WTC11 (cell line): Measurements from ENCODE around the gene ACACA. TPM values are rescaled to one million over a fixed set of nuclear protein-coding genes. Genes with fewer than 3 reads are reported as not detected.

Source experiments
- ATAC-seq: fragments of 200-7000 bp; cut with Tn5 transposase; 2 replicates; pipeline ENCODE4 v1.10.0; 2021; ENCODE audit warnings: mild to moderate bottlenecking, moderate library complexity
- CTCF ChIA-PET: fragments of 300-600 bp; sonication (Branson Sonifier 250); formaldehyde crosslinking; loops from one replicate; lab custom pipeline; 2021; ENCODE audit warnings: antibody characterized with exemption; lab: Charles Lee
- POLR2A ChIA-PET: fragments of 350-600 bp; sonication (Branson Sonifier 250); formaldehyde crosslinking; loops from one replicate; lab custom pipeline; 2021; ENCODE audit warnings: antibody characterized with exemption; lab: Charles Lee
- DNase-seq: peaks from one replicate; pipeline ENCODE4 v3.0.0; 2021; ENCODE audit warnings: low spot score
- H3K27ac Mint-ChIP-seq: 2 replicates; pipeline ENCODE4 v1.8.0; 2021; ENCODE audit warnings: mixed read lengths
- H3K27me3 Mint-ChIP-seq: 2 replicates; pipeline ENCODE4 v1.8.0; 2021; ENCODE audit warnings: low read depth, mild to moderate bottlenecking, moderate library complexity, mixed read lengths
- H3K36me3 Mint-ChIP-seq: 2 replicates; pipeline ENCODE4 v1.8.0; 2021; ENCODE audit warnings: mixed read lengths
- H3K4me1 Mint-ChIP-seq: 2 replicates; pipeline ENCODE4 v1.8.0; 2022; ENCODE audit warnings: mixed read lengths
- H3K4me3 Mint-ChIP-seq: 2 replicates; pipeline ENCODE4 v1.8.0; 2021; ENCODE audit warnings: mild to moderate bottlenecking, moderate library complexity, mixed read lengths
- H3K9me3 Mint-ChIP-seq: 2 replicates; pipeline ENCODE4 v1.8.0; 2021; ENCODE audit warnings: mixed read lengths
- NFE2L1 ChIP-seq: sonication (generic); formaldehyde crosslinking; IDR thresholded peaks from 2 replicates; pipeline ENCODE4 v1.8.1; 2023; ENCODE audit warnings: missing genetic modification reagents
- TCF7 ChIP-seq: sonication (generic); formaldehyde crosslinking; IDR thresholded peaks from 2 replicates; pipeline ENCODE4 v1.8.0; 2022; ENCODE audit warnings: mild to moderate bottlenecking, low read depth, missing genetic modification reagents, moderate library complexity
- TEAD4 ChIP-seq: sonication (generic); formaldehyde crosslinking; IDR thresholded peaks from 2 replicates; pipeline ENCODE4 v1.8.0; 2022; ENCODE audit warnings: mild to moderate bottlenecking, missing genetic modification reagents
- ZNF121 ChIP-seq: sonication (generic); formaldehyde crosslinking; IDR thresholded peaks from 2 replicates; pipeline ENCODE4 v1.8.0; 2023; ENCODE audit warnings: missing genetic modification reagents
- ZNF423 ChIP-seq: fragments of 250-450 bp; sonication (Bioruptor Pico); IDR thresholded peaks from 2 replicates; pipeline ENCODE4 v2.1.2; 2022; ENCODE audit warnings: mild to moderate bottlenecking, moderate library complexity
- total RNA-seq: library from RNA; stranded (reverse); gene quantifications from 3 replicates; pipeline ENCODE4 v1.2.3, GENCODE V29; 2021
- TF ChIP-seq, protein P1 (sequence below): sonication (generic); formaldehyde crosslinking; IDR thresholded peaks from 2 replicates; pipeline ENCODE4 v1.8.1; 2022; ENCODE audit warnings: mild to moderate bottlenecking, moderate library complexity, missing genetic modification reagents
- TF ChIP-seq, protein P2 (sequence below): sonication (generic); formaldehyde crosslinking; IDR thresholded peaks from 2 replicates; pipeline ENCODE4 v1.8.1; 2023; ENCODE audit warnings: mild to moderate bottlenecking, moderate library complexity, missing genetic modification reagents
- TF ChIP-seq, protein P3 (sequence below): sonication (generic); formaldehyde crosslinking; IDR thresholded peaks from 2 replicates; pipeline ENCODE4 v1.8.0; 2022; ENCODE audit warnings: missing genetic modification reagents
- TF ChIP-seq, protein P4 (sequence below): sonication (generic); formaldehyde crosslinking; IDR thresholded peaks from 2 replicates; pipeline ENCODE4 v1.8.1; 2023; ENCODE audit warnings: mild to moderate bottlenecking, missing genetic modification reagents
- TF ChIP-seq, protein P5 (sequence below): sonication (generic); formaldehyde crosslinking; IDR thresholded peaks from 2 replicates; pipeline ENCODE4 v1.8.1; 2023; ENCODE audit warnings: mild to moderate bottlenecking, missing genetic modification reagents, moderate library complexity
- TF ChIP-seq, protein P6 (sequence below): sonication (generic); formaldehyde crosslinking; IDR thresholded peaks from 2 replicates; pipeline ENCODE4 v1.8.0; 2022; ENCODE audit warnings: mild to moderate bottlenecking, missing genetic modification reagents

The ACACA gene
- total RNA-seq, 1 experiment from 2014 or later: 167 TPM

DNA sequence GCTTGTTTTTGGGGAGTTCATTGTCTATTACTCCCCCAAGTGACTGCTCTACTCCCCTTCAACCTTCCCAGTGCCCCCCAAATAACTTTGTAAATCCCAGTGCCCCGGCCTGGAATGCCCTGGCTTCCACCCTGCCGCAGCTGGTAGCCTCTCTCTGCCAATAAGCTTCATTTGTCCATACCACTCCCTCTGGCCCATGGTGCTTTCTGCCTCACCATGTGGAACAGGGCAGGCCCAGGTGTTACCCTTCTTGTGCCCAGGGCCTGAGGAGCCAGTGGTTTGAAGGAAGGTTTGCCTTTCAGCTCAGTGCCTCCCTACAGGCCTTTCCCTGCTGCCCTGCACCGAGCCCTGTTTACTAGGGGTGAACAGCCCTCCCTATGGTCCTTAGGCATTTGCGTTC, 323.7 kb downstream of the ACACA start:
- DNase-seq: no peak
- Mint-ChIP-seq H3K27ac (peak overlapping the region; percentile 90), H3K4me1 (peaks cover 37% of the 10 kb centered on the region), H3K4me3 (no peak overlapping the region), H3K9me3 (peaks cover 15% of the 10 kb centered on the region), H3K27me3 (no peaks in the 10 kb centered on the region), H3K36me3 (peaks cover 51% of the 10 kb centered on the region)
- CTCF ChIA-PET: interaction anchor here (0.5 to 2.7 kb wide), 9 partner anchors 15 to 474 kb away, joined by 3 to 30 read pairs (median 5); no protein-coding TSS in a partner anchor
- POLR2A ChIA-PET: no interaction called here
- TF ChIP-seq, protein P1, sequence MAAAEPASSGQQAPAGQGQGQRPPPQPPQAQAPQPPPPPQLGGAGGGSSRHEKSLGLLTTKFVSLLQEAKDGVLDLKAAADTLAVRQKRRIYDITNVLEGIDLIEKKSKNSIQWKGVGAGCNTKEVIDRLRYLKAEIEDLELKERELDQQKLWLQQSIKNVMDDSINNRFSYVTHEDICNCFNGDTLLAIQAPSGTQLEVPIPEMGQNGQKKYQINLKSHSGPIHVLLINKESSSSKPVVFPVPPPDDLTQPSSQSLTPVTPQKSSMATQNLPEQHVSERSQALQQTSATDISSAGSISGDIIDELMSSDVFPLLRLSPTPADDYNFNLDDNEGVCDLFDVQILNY (CRISPR knock-in tag): no peak
- no peak for TF ChIP-seq TCF7 (CRISPR knock-in tag)
- TF ChIP-seq NFE2L1 (CRISPR knock-in tag): no peak
- TF ChIP-seq, protein P2, sequence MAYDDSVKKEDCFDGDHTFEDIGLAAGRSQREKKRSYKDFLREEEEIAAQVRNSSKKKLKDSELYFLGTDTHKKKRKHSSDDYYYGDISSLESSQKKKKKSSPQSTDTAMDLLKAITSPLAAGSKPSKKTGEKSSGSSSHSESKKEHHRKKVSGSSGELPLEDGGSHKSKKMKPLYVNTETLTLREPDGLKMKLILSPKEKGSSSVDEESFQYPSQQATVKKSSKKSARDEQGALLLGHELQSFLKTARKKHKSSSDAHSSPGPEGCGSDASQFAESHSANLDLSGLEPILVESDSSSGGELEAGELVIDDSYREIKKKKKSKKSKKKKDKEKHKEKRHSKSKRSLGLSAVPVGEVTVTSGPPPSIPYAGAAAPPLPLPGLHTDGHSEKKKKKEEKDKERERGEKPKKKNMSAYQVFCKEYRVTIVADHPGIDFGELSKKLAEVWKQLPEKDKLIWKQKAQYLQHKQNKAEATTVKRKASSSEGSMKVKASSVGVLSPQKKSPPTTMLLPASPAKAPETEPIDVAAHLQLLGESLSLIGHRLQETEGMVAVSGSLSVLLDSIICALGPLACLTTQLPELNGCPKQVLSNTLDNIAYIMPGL (CRISPR knock-in tag): no peak
- TF ChIP-seq ZNF121 (CRISPR knock-in tag): no peak
- TF ChIP-seq, protein P3, sequence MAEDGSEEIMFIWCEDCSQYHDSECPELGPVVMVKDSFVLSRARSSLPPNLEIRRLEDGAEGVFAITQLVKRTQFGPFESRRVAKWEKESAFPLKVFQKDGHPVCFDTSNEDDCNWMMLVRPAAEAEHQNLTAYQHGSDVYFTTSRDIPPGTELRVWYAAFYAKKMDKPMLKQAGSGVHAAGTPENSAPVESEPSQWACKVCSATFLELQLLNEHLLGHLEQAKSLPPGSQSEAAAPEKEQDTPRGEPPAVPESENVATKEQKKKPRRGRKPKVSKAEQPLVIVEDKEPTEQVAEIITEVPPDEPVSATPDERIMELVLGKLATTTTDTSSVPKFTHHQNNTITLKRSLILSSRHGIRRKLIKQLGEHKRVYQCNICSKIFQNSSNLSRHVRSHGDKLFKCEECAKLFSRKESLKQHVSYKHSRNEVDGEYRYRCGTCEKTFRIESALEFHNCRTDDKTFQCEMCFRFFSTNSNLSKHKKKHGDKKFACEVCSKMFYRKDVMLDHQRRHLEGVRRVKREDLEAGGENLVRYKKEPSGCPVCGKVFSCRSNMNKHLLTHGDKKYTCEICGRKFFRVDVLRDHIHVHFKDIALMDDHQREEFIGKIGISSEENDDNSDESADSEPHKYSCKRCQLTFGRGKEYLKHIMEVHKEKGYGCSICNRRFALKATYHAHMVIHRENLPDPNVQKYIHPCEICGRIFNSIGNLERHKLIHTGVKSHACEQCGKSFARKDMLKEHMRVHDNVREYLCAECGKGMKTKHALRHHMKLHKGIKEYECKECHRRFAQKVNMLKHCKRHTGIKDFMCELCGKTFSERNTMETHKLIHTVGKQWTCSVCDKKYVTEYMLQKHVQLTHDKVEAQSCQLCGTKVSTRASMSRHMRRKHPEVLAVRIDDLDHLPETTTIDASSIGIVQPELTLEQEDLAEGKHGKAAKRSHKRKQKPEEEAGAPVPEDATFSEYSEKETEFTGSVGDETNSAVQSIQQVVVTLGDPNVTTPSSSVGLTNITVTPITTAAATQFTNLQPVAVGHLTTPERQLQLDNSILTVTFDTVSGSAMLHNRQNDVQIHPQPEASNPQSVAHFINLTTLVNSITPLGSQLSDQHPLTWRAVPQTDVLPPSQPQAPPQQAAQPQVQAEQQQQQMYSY (CRISPR knock-in tag): no peak
- TF ChIP-seq, protein P4, sequence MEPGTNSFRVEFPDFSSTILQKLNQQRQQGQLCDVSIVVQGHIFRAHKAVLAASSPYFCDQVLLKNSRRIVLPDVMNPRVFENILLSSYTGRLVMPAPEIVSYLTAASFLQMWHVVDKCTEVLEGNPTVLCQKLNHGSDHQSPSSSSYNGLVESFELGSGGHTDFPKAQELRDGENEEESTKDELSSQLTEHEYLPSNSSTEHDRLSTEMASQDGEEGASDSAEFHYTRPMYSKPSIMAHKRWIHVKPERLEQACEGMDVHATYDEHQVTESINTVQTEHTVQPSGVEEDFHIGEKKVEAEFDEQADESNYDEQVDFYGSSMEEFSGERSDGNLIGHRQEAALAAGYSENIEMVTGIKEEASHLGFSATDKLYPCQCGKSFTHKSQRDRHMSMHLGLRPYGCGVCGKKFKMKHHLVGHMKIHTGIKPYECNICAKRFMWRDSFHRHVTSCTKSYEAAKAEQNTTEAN: no peak
- TF ChIP-seq, protein P5, sequence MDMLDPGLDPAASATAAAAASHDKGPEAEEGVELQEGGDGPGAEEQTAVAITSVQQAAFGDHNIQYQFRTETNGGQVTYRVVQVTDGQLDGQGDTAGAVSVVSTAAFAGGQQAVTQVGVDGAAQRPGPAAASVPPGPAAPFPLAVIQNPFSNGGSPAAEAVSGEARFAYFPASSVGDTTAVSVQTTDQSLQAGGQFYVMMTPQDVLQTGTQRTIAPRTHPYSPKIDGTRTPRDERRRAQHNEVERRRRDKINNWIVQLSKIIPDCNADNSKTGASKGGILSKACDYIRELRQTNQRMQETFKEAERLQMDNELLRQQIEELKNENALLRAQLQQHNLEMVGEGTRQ (CRISPR knock-in tag): no peak
- peak; percentile 35 for ATAC-seq

DNA sequence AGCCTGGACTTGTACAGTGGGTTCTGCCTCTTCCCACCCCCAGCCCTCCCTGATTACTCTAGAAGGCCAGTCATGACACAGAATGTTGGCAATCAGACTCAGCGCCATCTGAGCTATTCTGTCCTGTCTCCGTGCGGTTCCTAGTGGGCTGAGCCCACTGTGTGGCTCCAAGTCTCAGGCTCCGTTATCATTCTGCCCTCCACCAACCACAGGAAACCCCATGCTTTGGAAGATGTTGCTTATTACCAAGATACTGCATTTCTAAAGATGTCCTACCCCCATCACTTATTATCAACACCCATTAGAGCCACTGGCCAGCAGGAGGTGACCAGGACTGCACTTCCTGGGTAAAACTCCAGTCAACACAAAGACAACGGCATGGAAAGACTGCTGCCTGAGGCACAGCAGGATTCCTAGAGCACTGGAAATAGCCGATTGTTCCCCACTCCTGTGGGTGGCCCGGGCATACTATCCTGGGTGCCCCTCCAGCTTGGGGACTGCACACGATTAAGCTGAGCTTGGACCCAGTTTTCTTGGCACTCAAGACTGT, 324.2 kb downstream of the ACACA start:
- DNase-seq (no peak), ATAC-seq (peak; percentile 16; the same call in 1 of the 2 replicates)
- TF ChIP-seq, protein P6, sequence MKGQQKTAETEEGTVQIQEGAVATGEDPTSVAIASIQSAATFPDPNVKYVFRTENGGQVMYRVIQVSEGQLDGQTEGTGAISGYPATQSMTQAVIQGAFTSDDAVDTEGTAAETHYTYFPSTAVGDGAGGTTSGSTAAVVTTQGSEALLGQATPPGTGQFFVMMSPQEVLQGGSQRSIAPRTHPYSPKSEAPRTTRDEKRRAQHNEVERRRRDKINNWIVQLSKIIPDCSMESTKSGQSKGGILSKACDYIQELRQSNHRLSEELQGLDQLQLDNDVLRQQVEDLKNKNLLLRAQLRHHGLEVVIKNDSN: no peak
- peak; percentile 42; the same call in 1 of the 2 replicates for TF ChIP-seq ZNF423
- TF ChIP-seq TEAD4 (CRISPR knock-in tag): no peak
- TF ChIP-seq NFE2L1 (CRISPR knock-in tag): no peak
- TF ChIP-seq, protein P5 (CRISPR knock-in tag): no peak
- Mint-ChIP-seq H3K27ac (peak overlapping the region; percentile 7), H3K4me1 (peaks cover 37% of the 10 kb centered on the region), H3K36me3 (peaks cover 45% of the 10 kb centered on the region), H3K9me3 (peaks cover 15% of the 10 kb centered on the region), H3K27me3 (no peaks in the 10 kb centered on the region), H3K4me3 (no peak overlapping the region)
- ChIA-PET POLR2A (interaction anchor here (0.8 kb wide), 1 partner anchor 20 kb away, joined by 3 read pairs; no protein-coding TSS in a partner anchor), CTCF (interaction anchor here (0.9 to 2.7 kb wide), 11 partner anchors 10 to 474 kb away, joined by 3 to 30 read pairs (median 4); no protein-coding TSS in a partner anchor)
